Measurements from ENCODE around the gene SEC14L2.

The SEC14L2 gene

DNA sequence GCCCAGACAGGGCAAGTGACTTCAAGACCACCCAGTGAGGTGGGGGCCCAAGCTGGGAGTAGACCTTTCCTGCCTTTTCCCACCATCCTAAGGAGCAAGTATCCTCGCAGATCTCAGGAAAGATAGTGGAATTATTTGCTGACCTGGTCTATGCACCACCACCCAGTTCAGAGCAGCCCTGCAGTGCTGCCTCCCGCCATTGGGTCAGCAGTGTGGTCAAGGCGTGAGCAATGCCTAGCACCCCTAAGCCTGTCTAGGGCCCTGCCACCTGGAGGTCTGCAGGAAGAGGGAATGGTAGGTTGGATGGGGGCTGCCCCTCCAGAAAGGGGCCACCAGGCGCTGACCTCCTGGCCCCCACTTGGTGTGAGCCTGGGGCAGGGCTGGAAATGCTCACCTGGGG, 35.3 kb downstream of the SEC14L2 start:
- peaks cover 0 to 1% of the 10 kb centered on the region in 2 donors for H3K27me3 Mint-ChIP-seq
- peaks cover 6 to 17% of the 10 kb centered on the region in 2 donors for H3K9me3 Mint-ChIP-seq
- no peak overlapping the region for H3K4me3 Mint-ChIP-seq
- H3K4me1 Mint-ChIP-seq (ENCODE audit: low read depth in 2 of 2): peaks cover 19 to 20% of the 10 kb centered on the region in 2 donors
- H3K36me3 Mint-ChIP-seq (ENCODE audit: insufficient read depth): peaks cover 29% of the 10 kb centered on the region
- ATAC-seq (replicated peaks) (no peak), DNase-seq (no peak)
- no peak overlapping the region for H3K27ac Mint-ChIP-seq

DNA sequence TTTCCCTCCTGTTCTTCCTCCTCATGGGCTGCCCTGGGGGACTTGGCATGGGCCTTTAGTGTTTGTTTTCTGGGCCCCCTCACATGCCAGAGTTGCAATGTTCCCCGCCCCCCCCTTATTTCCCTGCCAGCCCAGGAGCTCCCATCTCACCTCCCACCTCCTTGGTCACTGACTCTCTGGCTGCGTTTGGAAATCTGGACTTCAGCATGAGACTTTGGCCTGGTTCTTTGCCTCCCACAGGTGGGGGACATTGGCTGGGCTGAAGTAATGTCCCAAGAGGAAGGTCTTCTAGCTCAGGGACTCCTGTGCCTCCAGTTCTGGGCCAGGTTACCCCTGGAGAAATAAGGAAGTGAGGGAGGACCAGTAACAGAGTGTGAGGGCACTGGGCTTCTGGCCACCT, 35.7 kb downstream of the SEC14L2 start:
- DNase-seq (no peak), ATAC-seq (replicated peaks) (no peak)
- H3K9me3 Mint-ChIP-seq: peaks cover 6 to 20% of the 10 kb centered on the region in 2 donors
- H3K27me3 Mint-ChIP-seq: peaks cover 0 to 6% of the 10 kb centered on the region in 2 donors
- H3K4me3 Mint-ChIP-seq: no peak overlapping the region
- H3K27ac Mint-ChIP-seq: peak overlapping the region in 1 of 2 donors; percentile 32
- H3K4me1 Mint-ChIP-seq (ENCODE audit: low read depth in 2 of 2): peaks cover 16 to 19% of the 10 kb centered on the region in 2 donors
- peaks cover 29% of the 10 kb centered on the region for H3K36me3 Mint-ChIP-seq (ENCODE audit: insufficient read depth)

DNA sequence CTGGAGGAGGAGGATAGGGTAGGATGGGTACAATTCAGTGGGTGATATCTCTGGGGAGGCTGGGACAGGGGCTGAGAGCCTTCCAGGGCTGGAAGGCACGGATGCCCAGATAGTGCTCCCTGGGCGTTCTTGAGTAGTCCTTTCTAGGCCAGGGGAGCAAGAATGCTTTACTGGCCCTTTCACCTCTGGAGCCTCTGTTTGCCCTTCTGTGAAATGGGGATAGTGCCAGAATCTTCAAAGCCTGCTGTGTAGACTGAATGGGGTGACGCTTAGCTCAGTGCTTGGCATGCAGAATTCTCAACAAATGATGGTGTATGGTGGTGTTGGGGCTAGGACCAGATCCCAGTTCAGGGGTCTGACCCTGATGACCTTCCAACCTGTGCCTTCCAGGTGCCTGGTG, 36.4 kb downstream of the SEC14L2 start:
- H3K9me3 Mint-ChIP-seq: peaks cover 6 to 20% of the 10 kb centered on the region in 2 donors

GRCh38 chr22:30433773-30434172, 37.0 kb downstream of the SEC14L2 start:
- peak overlapping the region in 1 of 2 donors; percentile 98 for H3K27ac Mint-ChIP-seq
- H3K36me3 Mint-ChIP-seq (ENCODE audit: insufficient read depth): peaks cover 30% of the 10 kb centered on the region
- H3K9me3 Mint-ChIP-seq: peaks cover 6 to 20% of the 10 kb centered on the region in 2 donors
- H3K4me1 Mint-ChIP-seq (ENCODE audit: low read depth in 2 of 2): peaks cover 16 to 19% of the 10 kb centered on the region in 2 donors
- ATAC-seq (replicated peaks) (no peak), DNase-seq (no peak)
- no peak overlapping the region for H3K4me3 Mint-ChIP-seq
- H3K27me3 Mint-ChIP-seq: peaks cover 11 to 18% of the 10 kb centered on the region in 2 donors

More for the DNA sequence above, 36.4 kb downstream of the SEC14L2 start:
- DNase-seq (no peak), ATAC-seq (replicated peaks) (no peak)
- Mint-ChIP-seq H3K27ac (peak overlapping the region in 1 of 2 donors; percentile 32), H3K4me1 (ENCODE audit: low read depth in 2 of 2) (peaks cover 16 to 19% of the 10 kb centered on the region in 2 donors), H3K36me3 (ENCODE audit: insufficient read depth) (peaks cover 31% of the 10 kb centered on the region), H3K27me3 (peaks cover 6 to 13% of the 10 kb centered on the region in 2 donors), H3K4me3 (no peak overlapping the region)

- H3K36me3 Mint-ChIP-seq (ENCODE audit: insufficient read depth): peaks cover 26% of the 10 kb centered on the region
- DNase-seq (no peak), ATAC-seq (replicated peaks) (no peak)
- H3K9me3 Mint-ChIP-seq: peaks cover 6 to 20% of the 10 kb centered on the region in 2 donors
- H3K27me3 Mint-ChIP-seq: peaks cover 22 to 27% of the 10 kb centered on the region in 2 donors
- H3K27ac Mint-ChIP-seq: peak overlapping the region; percentile 98 to 99
- H3K4me3 Mint-ChIP-seq: peak overlapping the region; percentile 8 to 78
- H3K4me1 Mint-ChIP-seq (ENCODE audit: low read depth in 2 of 2): peaks cover 16 to 19% of the 10 kb centered on the region in 2 donors
These were observed 38.0 kb downstream of the SEC14L2 start for GRCh38 chr22:30434843-30435242.

DNA sequence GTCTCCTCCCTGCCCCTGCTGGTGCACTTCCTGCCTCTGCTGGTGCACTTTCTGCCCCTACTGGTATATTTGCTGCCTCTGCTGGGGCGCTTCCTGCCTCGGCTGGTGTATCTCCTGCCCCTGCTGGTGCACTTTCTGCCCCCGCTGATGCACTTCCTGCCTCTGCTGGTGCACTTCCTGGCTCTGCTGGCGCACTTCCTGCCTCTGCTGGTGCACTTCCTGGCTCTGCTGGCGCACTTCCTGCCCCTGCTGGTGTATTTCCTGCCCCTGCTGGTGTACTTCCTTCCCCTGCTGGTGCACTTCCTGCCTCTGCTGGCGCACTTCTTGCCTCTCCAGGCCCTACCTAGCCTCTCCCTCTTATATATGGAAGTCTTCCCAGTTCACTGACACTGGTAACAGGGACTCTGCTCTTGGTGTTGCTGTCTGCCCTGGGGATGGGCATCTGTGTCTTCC, 38.9 kb downstream of the SEC14L2 start:
- peak; percentile 80 to 83 (median 81) for DNase-seq
- Mint-ChIP-seq H3K27ac (peak overlapping the region; percentile 98 to 99), H3K36me3 (ENCODE audit: insufficient read depth) (peaks cover 30% of the 10 kb centered on the region), H3K4me3 (peak overlapping the region; percentile 76 to 78), H3K9me3 (peaks cover 6 to 20% of the 10 kb centered on the region in 2 donors), H3K4me1 (ENCODE audit: low read depth in 2 of 2) (peaks cover 16 to 19% of the 10 kb centered on the region in 2 donors), H3K27me3 (peaks cover 30 to 36% of the 10 kb centered on the region in 2 donors)
- peak; percentile 93 for ATAC-seq (replicated peaks)

DNA sequence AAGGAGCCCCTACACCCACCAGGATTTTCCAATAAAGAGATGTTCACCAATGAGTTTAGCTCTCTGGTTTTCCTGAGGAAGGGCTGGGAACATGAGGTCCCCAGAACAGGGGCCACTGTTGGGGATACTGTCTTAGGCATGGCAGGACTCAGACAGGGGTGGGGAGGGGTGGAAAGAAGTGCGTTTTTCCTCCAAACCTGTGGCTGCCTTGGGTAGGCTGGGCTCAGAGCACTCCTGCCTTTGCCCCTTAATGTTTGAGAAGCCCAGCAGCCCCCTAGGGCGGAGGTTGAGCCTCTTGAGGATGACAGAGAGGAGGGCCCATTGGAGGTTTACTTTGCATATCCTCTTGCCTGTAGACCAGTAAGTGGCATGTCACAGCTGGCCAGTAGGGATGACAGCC, 39.4 kb downstream of the SEC14L2 start:
- H3K9me3 Mint-ChIP-seq: peaks cover 6 to 20% of the 10 kb centered on the region in 2 donors
- peak overlapping the region; percentile 98 to 99 for H3K27ac Mint-ChIP-seq
- ATAC-seq (replicated peaks) (no peak), DNase-seq (no peak)
- H3K36me3 Mint-ChIP-seq (ENCODE audit: insufficient read depth): peaks cover 33% of the 10 kb centered on the region
- peaks cover 35 to 41% of the 10 kb centered on the region in 2 donors for H3K27me3 Mint-ChIP-seq
- peaks cover 16 to 19% of the 10 kb centered on the region in 2 donors for H3K4me1 Mint-ChIP-seq (ENCODE audit: low read depth in 2 of 2)
- H3K4me3 Mint-ChIP-seq: peak overlapping the region; percentile 76 to 78

DNA sequence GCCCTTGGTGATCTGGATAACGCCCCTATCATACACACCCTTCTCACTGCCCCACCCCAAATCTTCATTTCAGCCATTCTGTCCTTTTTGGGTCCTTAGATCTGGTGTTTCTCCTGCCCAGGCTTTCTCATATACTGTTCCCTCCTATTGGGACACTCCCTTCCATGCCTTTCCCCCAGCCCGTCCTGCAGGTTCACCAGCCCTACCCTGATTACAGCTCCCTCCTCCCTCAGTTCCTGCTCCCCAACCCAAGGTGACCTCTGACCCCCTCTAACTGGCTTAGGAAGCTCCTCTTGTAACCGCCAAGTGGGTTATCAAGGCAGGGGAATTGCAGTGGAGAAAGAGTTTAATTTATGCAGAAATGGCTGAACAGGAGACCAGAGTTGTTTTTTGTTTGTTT, 41.7 kb downstream of the SEC14L2 start:
- Mint-ChIP-seq H3K4me3 (no peak overlapping the region), H3K9me3 (peaks cover 8 to 20% of the 10 kb centered on the region in 2 donors), H3K27ac (peak overlapping the region; percentile 14 to 27), H3K36me3 (ENCODE audit: insufficient read depth) (peaks cover 44% of the 10 kb centered on the region), H3K27me3 (peaks cover 42 to 47% of the 10 kb centered on the region in 2 donors), H3K4me1 (ENCODE audit: low read depth in 2 of 2) (peaks cover 30 to 33% of the 10 kb centered on the region in 2 donors)
- DNase-seq (no peak), ATAC-seq (replicated peaks) (no peak)

DNA sequence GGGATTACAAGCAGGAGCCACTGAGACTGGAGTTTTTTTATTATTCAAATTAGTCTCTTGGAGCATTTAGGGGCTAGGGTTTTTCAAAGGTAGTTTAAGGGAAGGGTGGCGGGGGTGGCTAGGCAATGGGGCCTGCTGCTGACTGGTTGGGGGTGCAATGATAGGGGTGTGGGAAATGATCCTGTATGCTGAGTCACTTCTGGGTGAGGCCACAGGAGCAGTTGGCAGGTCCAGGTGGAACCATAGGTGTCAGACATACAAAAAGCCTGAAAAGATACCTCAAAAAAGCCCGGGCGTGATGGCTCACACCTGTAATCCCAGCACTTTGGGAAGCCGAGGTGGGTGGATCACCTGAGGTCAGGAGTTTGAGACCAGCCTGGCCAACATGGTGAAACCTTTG, 42.4 kb downstream of the SEC14L2 start:
- Mint-ChIP-seq H3K4me1 (ENCODE audit: low read depth in 2 of 2) (peaks cover 30 to 33% of the 10 kb centered on the region in 2 donors), H3K9me3 (peaks cover 8 to 20% of the 10 kb centered on the region in 2 donors), H3K4me3 (no peak overlapping the region), H3K27ac (peak overlapping the region in 1 of 2 donors; percentile 14), H3K27me3 (peaks cover 42 to 47% of the 10 kb centered on the region in 2 donors), H3K36me3 (ENCODE audit: insufficient read depth) (peaks cover 44% of the 10 kb centered on the region)
- DNase-seq (no peak), ATAC-seq (replicated peaks) (no peak)

DNA sequence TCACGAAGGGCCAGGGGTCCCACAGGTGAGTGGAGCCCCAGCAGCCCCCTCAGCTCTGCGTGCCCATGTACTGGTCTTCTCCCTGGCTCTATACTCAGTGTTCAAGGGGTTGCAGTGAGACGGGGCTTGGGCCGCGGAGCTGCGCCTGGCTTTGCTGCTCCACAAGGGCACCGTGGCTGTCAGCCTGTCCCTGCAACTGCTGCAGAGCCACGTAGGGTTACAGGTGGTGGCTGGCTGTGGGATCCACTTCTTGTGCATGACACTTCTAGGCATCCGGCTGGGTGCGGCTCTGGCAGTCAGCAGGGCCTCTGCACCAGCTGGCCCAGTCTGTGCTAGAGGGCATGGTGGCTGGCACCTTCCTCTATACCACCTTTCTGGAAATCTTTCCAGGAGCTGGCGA, 43.0 kb downstream of the SEC14L2 start:
- peaks cover 27 to 29% of the 10 kb centered on the region in 2 donors for H3K4me1 Mint-ChIP-seq (ENCODE audit: low read depth in 2 of 2)
- H3K36me3 Mint-ChIP-seq (ENCODE audit: insufficient read depth): peaks cover 44% of the 10 kb centered on the region
- ATAC-seq (replicated peaks) (no peak), DNase-seq (no peak)
- H3K4me3 Mint-ChIP-seq: no peak overlapping the region
- H3K27ac Mint-ChIP-seq: no peak overlapping the region
- peaks cover 42 to 47% of the 10 kb centered on the region in 2 donors for H3K27me3 Mint-ChIP-seq
- peaks cover 8 to 20% of the 10 kb centered on the region in 2 donors for H3K9me3 Mint-ChIP-seq

- Mint-ChIP-seq H3K36me3 (ENCODE audit: insufficient read depth) (peaks cover 33% of the 10 kb centered on the region), H3K27me3 (peaks cover 50 to 58% of the 10 kb centered on the region in 2 donors), H3K4me3 (no peak overlapping the region), H3K27ac (peak overlapping the region in 1 of 2 donors; percentile 90), H3K9me3 (peaks cover 5 to 8% of the 10 kb centered on the region in 2 donors), H3K4me1 (ENCODE audit: low read depth in 2 of 2) (peaks cover 16 to 19% of the 10 kb centered on the region in 2 donors)
- DNase-seq (no peak), ATAC-seq (replicated peaks) (no peak)
These were observed 44.3 kb downstream of the SEC14L2 start for GRCh38 chr22:30441088-30441487.

DNA sequence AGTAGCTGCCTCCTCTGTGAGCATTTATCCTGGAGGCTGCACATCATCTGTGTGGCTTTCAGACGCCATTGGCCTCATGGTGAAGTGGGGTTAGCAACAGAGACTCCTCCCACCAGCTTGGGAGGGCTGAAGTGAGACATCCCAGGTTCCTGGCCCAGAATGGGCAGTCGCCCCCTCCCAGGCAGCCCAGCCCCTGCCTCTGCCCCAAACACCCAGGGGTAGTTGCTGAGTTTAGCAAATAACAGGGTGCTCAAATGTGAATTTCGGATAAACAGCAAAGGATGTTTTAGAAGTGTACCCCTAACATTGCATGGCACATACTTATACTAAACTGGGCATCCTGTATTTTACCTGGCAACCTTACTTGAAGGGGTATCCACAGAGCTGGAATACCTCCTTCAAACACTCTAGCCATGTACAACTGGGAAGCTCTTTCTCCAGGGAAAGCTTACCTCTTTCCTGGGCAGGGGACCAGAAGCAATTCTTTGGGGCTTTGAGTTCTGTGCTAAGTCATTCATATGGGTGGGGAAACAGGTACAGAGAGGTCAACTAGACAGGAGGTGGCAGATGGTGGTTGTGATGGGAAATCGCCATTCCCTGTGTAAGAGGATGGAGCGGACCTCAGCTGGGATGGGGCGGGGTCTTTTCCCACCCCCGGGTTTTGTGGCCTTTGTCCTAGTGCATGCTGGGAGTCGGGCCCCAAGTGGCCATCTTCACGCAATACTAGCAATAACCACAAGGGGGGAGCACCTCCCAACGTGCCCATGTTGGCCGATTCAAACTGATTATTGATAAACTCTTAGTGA, 48.0 kb downstream of the SEC14L2 start:
- Mint-ChIP-seq H3K27me3 (peaks cover 47 to 65% of the 10 kb centered on the region in 2 donors), H3K36me3 (ENCODE audit: insufficient read depth) (peaks cover 19% of the 10 kb centered on the region), H3K4me3 (no peak overlapping the region), H3K9me3 (peaks cover 0 to 3% of the 10 kb centered on the region in 2 donors), H3K4me1 (ENCODE audit: low read depth in 2 of 2) (peaks cover 14 to 17% of the 10 kb centered on the region in 2 donors), H3K27ac (no peak overlapping the region)
- DNase-seq (peak; percentile 31 to 51 (median 37)), ATAC-seq (replicated peaks) (no peak)

DNA sequence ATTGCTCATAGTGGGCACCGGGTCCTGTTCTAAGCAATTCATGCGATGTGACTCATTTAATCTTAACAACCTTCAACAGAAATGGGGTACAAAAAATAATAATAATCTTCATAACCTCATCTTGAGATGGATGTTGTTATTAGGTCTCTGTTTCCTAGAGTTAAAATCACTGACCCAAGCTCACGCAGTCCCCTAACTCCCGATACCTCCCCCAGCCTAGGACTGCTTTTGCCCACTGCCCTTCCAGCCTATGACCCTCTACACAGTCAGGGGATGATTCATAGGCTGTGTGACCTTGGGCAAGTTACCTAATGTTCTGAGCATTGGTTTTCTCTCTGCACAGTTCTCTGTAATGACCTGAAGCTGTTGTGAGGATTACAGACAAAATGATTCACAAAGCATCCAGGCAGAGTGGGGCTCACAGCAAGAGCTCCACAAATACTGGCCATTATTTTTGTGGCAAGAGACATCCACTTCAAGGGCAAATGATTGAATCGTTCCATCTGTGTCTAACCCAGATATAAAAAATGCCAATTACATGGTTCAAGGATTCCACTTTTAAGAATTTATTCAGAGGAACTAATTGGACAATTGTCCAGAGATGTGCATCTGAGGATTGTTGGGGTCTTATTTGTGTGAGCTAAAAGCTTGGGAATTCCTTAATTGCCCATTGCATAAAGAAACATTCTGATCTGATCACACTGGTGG, 48.8 kb downstream of the SEC14L2 start:
- peaks cover 46 to 65% of the 10 kb centered on the region in 2 donors for H3K27me3 Mint-ChIP-seq
- H3K4me1 Mint-ChIP-seq (ENCODE audit: low read depth in 2 of 2): peaks cover 14 to 17% of the 10 kb centered on the region in 2 donors
- no peak for ATAC-seq (replicated peaks)
- H3K9me3 Mint-ChIP-seq: peaks cover 0 to 3% of the 10 kb centered on the region in 2 donors
- no peak overlapping the region for H3K27ac Mint-ChIP-seq
- H3K36me3 Mint-ChIP-seq (ENCODE audit: insufficient read depth): peaks cover 16% of the 10 kb centered on the region
- DNase-seq: no peak
- H3K4me3 Mint-ChIP-seq: no peak overlapping the region
